ENCODE measurements around the gene TSPEAR.

DNA sequence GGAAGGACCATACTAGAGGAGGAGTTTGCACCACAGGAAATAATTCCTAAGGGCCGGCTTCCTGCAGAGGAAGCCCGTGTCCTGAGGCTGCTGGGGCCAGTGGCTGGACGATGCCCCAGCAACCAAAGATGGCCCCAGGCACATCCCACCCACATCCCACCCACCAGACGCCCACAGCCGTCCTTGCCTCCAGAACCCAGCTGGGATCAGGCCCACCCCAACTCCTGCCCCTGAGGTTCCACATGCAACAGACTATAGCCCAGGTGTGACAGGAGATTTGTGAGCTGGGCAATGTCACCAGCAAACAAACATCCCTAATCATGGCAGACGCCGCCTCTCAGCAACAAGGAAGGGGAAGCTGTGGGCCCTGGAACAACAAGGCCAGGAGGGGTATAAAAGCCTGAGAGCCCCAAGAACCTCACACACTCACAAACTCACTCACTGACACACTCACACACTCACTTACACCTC is 84.7 kb downstream of the TSPEAR start, which contains the start of gene KRTAP10-9:
- TF ChIP-seq POLR2A (IDR thresholded peaks at IDR 0.05) (no peak), CTCF (IDR thresholded peaks at IDR 0.05) (no peak)

Measured in prostate gland (tissue), 2 donors.